ENCODE data around the gene RTN4R. TPM values are rescaled to one million over a fixed set of nuclear protein-coding genes. Genes with fewer than 3 reads are reported as not detected.

RTN4R gene
- total and polyA plus RNA-seq, 2 of the 4 experiments (the other 2 are of a cell fraction), result 0.18 to 0.94 TPM

DNA sequence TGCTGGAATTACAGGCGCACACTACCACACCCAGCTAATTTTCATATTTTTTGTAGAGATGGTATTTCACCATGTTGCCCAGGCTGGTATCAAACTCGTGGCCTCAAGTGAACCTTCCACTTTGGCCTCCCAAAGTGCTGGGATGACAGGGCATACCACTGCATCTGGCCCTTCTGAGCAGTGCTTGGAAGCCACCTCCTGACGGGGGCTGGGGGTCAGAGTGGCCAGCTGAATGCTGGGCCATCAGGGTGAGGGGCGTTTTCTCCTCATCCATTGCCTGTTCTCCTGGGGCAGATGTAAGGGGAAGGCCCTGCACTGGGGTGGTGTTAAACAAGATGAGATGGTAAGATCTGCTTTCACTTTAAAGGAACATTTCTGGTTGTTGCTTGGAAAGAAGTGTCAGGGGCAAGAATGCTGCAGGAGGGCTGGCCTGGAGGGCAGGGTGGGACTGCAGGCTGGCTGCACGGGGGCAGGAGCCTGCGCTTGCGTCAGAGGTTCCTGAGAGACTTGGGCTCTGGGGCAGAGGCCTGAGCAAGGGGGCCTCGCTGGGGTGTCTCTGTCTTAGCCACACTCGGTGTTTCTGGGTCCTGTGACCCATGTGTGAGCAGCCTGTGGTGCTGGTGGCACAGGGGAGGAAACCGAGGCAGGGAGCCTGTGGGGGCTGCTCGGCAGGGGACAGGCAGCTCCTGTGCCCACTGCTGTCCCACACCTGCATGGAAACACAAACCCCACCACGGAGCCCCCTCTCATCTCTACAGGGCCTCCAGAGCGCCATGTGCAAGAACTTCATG lies 34.5 kb upstream of the RTN4R start:
- dilution Hi-C loops (cut with HindIII; ENCODE audit: low sequenced_read_pairs, unreplicated experiment), result no loop called here

More for the DNA sequence above, 34.5 kb upstream of the RTN4R start:
- Histone ChIP-seq H3K56ac (ENCODE audit: extremely low read depth, insufficient read depth, low read length) (no peak overlapping the region), H3K27me3 (ENCODE audit: control insufficient read depth, insufficient read depth, low read length) (peaks cover 22% of the 10 kb centered on the region), H4K8ac (ENCODE audit: low read depth in 2 of 2, low read length in 2 of 2) (no peak overlapping the region), H2AK9ac (replicated peaks; ENCODE audit: low read depth, low read length, poor library complexity) (no peak overlapping the region), H3K4me2 (ENCODE audit: low read depth, low read length) (no peak overlapping the region), H3K9me1 (ENCODE audit: insufficient read depth, low read length) (0 out of 2 replicates have a peak, but pooled peaks cover 2% of the 10 kb centered on the region), H2BK15ac (ENCODE audit: low read depth, low read length) (no peak overlapping the region), H3K79me1 (ENCODE audit: low read depth in 1 of 2, low read length in 2 of 2) (no peaks in the 10 kb centered on the region), H3K27ac (ENCODE audit: insufficient read depth, low read length) (no peak overlapping the region), H4K20me1 (ENCODE audit: insufficient read depth, low read length) (no peaks in the 10 kb centered on the region; the same call in none of the 2 replicates), H3K14ac (replicated peaks; ENCODE audit: low read depth, low read length) (no peak overlapping the region), H3K4me3 (ENCODE audit: insufficient read depth, low read depth, low read length) (no peak overlapping the region), H3K4me1 (ENCODE audit: control insufficient read depth, insufficient read depth, low read length) (no peaks in the 10 kb centered on the region; the same call in 1 of the 2 replicates), H3K4ac (ENCODE audit: low read depth, low read length) (no peak overlapping the region), H2BK5ac (ENCODE audit: low read depth, low read length, poor library complexity, severe bottlenecking) (no peak overlapping the region), H3K23ac (ENCODE audit: low read depth, low read length) (no peak overlapping the region), H2AFZ (replicated peaks; ENCODE audit: low read length, poor library complexity) (no peak overlapping the region), H2AK5ac (ENCODE audit: low read depth, low read length) (peak overlapping the region; percentile 16; the same call in 1 of the 2 replicates), H2BK120ac (ENCODE audit: low read depth, low read length) (no peak overlapping the region), H2BK20ac (ENCODE audit: low read depth, low read length) (no peak overlapping the region), H3K18ac (ENCODE audit: low read depth, low read length) (no peak overlapping the region), H3K9me3 (ENCODE audit: control insufficient read depth, insufficient read depth, low read length) (no peaks in the 10 kb centered on the region), H3K36me3 (ENCODE audit: control insufficient read depth, insufficient read depth, low read length) (no peaks in the 10 kb centered on the region), H4K91ac (ENCODE audit: insufficient read depth, low read depth, low read length) (no peak overlapping the region), H4K5ac (ENCODE audit: low read depth, low read length) (no peak overlapping the region), H3K9ac (ENCODE audit: low read depth, low read length) (no peak overlapping the region)
- ATAC-seq (ENCODE audit: low read depth) (no peak), DNase-seq (no peak)
- ChIA-PET CTCF (no interaction called here), POLR2A (ENCODE audit: unreplicated experiment) (no interaction called here)
- BruUV-seq (replicated peaks), result no TSS peak
- intact Hi-C loops (cut with micrococcal nuclease), result no loop called here
- in situ Hi-C loops (cut with MboI; ENCODE audit: low sequenced_read_pairs), result no loop called here
- no CpG with 5 or more reads among the region's 13 CpGs for WGBS, 2 experiments (ENCODE audit: extremely low coverage in 2 of 2, insufficient read length in 1 of 2)
- TF ChIP-seq RCOR1 (IDR thresholded peaks at IDR 0.05; ENCODE audit: insufficient replicate concordance, low read length), result no peak
- TF ChIP-seq, protein P1, sequence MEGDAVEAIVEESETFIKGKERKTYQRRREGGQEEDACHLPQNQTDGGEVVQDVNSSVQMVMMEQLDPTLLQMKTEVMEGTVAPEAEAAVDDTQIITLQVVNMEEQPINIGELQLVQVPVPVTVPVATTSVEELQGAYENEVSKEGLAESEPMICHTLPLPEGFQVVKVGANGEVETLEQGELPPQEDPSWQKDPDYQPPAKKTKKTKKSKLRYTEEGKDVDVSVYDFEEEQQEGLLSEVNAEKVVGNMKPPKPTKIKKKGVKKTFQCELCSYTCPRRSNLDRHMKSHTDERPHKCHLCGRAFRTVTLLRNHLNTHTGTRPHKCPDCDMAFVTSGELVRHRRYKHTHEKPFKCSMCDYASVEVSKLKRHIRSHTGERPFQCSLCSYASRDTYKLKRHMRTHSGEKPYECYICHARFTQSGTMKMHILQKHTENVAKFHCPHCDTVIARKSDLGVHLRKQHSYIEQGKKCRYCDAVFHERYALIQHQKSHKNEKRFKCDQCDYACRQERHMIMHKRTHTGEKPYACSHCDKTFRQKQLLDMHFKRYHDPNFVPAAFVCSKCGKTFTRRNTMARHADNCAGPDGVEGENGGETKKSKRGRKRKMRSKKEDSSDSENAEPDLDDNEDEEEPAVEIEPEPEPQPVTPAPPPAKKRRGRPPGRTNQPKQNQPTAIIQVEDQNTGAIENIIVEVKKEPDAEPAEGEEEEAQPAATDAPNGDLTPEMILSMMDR (conservative IDR thresholded peaks at IDR 0.05; ENCODE audit: low read depth, low read length), result no peak
- TF ChIP-seq, protein P2, sequence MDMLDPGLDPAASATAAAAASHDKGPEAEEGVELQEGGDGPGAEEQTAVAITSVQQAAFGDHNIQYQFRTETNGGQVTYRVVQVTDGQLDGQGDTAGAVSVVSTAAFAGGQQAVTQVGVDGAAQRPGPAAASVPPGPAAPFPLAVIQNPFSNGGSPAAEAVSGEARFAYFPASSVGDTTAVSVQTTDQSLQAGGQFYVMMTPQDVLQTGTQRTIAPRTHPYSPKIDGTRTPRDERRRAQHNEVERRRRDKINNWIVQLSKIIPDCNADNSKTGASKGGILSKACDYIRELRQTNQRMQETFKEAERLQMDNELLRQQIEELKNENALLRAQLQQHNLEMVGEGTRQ (IDR thresholded peaks at IDR 0.05; ENCODE audit: low read depth, low read length), result no peak
- no peak for TF ChIP-seq FOS (IDR thresholded peaks at IDR 0.05; ENCODE audit: low read depth, low read length)

Measured in IMR-90 (cell line).